HUDEP-2 (cell line): ENCODE measurements around the gene DNAI2.

Experiments used
- DNase-seq, 76 experiments: peaks; one replicate each; lab custom pipeline; 2025; ENCODE audit not compliant: unreplicated experiment in 76 of 76; lab: John Stamatoyannopoulos, UW

Gene DNAI2

DNA sequence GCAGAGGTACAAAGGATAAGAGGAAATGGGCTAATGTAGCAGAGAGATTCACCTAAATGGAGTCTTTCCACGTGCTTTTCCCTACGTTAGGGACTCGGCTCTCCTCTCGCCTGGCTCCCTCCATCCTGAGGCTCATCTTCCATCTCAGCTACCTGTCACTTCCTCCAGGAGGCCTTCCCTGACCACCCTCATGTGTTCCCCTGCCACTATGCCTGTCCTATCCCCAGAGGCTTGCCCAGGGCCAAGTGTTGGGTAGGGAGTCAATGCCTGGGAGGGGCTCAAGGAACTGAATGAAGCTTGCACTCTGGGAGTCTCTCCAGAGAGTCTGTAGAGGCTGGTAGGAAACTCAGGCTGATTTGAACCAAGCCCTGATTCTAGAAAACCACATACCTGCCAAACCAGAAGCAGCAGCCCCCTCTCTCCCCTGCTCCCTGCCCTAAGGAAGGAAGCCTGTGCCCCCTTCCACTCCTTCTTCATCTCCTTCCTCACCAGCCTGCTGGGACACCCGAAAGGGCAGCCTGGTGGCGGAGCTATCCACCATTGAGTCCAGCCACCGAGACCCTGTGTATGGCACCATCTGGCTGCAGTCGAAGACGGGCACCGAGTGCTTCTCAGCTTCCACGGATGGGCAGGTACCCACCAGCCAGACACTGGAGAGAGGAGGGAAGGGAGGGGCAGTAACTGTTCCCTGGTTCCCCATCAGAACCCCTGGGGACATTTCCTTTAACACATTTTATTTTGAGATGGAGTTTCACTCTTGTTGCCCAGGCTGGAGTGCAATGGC is 25.4 kb downstream of the DNAI2 start:
- DNase-seq: no peak

DNA sequence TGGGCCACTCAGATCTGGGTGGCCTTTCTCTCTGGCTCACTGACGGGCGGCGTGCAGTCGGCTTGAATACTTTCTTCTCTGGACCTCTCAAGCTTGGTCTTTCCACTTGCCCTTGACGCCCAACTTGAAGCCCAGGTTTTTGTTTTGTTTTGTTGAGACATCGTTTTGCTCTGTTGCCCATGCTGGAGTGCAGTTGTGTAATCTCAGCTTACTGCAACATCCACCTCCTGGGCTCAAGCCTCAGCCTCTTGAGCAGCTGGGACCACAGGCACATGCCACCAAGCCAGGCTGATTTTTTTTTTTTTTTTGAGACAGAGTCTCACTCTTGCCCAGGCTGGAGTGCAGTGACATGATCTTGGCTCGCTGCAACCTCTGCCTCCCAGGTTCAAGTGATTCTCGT is 29.3 kb downstream of the DNAI2 start:
- DNase-seq: no peak

DNA sequence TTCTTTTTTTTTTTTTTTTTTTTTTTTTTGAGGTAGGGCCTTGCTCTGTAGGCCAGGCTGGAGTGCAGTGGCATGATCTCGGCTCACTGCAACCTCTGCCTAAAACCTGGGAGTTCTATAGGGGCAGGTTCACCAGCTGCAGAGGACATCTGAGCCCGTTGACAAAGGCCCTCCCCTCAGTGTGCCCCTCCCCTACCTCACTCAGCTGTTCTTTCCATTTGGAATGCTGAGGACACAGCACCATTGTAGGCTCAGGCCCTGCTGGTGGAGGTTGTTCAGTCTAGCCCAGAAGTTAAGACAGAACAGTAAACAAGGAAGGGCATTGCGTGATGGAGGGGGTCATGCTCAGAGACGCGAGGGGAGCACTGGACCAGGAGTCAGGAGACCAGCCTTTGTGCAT is 30.1 kb downstream of the DNAI2 start:
- DNase-seq: no peak

DNA sequence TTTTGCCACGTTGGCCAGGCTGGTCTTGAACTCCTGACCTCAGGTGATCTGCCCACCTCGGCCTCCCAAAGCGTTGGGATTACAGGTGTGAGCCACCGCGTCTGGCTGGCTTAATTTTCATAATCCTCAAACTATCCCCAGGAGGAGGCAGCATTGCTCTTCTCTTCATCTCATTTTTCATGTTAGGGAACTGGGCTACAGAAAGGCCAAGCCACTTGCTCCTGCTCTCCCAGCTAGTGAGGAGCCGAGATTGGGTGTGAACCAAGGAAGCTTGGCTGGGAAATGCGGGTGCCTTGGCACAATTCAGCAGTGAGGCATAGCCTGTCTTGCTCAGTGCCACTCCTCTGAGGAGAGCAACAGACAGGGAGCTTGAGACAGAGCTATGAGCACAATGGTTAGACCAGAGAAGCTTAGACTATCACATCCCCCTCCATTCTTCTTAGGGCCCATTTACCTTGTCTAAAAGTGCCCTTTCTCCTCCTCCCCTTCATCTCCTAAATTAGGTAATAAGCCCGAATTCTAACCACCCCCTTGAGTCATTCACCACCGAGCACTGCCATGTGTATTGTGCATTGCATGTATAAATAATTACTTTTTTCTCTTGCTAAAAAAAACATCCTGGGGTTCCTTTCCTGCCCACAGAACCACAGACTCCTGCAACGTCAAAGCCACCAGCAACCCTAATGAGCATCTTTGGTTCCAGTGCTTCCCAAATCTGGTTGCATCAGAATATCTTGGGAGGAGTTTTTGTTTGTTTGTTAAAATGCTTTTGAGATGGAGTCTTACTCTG is 32.0 kb downstream of the DNAI2 start:
- peak in 8 of 76 experiments; percentile 8 to 33 (median 13) for DNase-seq

- peak in 69 of 76 experiments; percentile 9 to 72 (median 47) for DNase-seq
Observed at GRCh38 chr17:74307984-74308773, 34.1 kb downstream of the DNAI2 start.

- DNase-seq: no peak
Observed at GRCh38 chr17:74309902-74310301, 35.9 kb downstream of the DNAI2 start.

DNA sequence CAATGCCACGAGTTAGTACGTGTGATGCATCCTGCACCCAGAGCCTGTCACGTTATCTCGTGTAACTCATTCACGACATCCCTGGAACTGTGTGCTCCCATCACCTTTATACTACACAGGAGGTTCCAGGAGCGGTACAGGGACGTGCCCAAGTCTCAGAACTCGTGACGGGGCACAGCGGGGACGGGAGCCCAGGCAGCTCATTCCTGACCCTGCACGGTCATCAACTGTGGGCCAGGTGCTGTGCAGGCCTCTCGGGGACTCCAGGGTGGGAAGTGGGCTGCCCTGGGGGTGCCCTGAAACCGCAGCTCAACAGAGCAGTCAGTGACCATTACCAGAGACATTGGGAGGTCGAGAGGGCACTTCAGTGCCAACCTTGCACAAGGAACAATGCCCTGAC is 40.8 kb downstream of the DNAI2 start:
- DNase-seq: no peak

DNA sequence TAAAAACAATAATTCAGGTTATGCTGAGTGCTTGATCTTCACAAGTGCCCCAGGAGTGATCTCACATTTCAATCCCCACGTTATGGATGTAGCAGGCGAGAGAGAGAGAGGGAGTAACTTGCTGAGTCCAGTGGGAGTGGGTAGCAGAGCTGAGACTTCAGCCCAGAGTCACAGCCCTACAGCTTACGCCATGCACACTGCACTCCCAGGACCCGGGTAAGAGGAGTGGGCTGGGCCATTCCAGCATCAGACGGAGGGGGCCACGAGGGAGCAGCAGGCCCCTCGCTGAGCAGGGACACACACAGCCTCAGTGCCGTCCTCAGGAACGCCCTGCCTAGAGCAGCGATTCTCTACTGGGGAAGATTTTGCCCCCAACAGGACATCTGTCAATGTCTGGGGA is 42.2 kb downstream of the DNAI2 start:
- DNase-seq: no peak

- DNase-seq: peak in 1 of 76 experiments; percentile 9
Observed at GRCh38 chr17:74317071-74317470, 43.0 kb downstream of the DNAI2 start.

DNA sequence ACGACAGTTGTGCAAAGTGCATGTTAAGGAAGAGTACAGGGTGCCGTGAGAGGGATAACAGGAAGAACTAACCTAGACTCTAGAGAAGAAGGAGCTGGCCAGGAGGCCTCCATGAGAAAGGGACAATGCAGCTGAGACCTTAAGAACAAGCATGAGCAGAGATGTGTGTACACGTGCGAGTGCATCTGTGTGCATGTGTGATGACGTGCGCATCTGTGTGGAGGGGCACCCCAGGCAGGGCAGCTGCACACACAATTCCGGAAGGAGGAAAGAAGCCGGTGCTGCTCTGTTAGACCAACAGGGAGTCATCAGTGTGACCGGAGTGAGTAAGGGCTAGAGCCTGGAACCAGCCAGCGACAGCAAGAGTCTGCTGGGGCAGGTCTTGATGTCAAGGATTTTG is 44.4 kb downstream of the DNAI2 start:
- DNase-seq: no peak

- no peak for DNase-seq
Observed at GRCh38 chr17:74324521-74324920, 50.5 kb downstream of the DNAI2 start.

DNA sequence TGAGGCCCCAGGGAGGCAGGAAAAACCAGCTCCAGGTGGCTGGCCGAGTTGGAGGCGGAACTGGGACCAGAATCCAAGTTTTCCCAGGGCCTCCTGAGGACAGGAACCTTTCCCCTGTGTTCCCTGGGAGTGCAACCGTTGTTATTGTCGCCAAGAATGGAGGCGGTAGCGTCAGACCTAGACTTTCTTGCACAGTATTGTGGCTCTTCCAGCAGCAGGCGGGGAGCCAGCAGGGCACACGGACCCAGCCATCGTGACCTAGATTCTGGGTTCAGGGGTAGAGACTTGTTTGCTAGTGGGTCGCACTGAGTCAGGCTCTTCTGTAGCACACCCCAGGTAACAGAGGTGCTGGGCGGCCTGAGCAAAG is 51.3 kb downstream of the DNAI2 start:
- no peak for DNase-seq

DNA sequence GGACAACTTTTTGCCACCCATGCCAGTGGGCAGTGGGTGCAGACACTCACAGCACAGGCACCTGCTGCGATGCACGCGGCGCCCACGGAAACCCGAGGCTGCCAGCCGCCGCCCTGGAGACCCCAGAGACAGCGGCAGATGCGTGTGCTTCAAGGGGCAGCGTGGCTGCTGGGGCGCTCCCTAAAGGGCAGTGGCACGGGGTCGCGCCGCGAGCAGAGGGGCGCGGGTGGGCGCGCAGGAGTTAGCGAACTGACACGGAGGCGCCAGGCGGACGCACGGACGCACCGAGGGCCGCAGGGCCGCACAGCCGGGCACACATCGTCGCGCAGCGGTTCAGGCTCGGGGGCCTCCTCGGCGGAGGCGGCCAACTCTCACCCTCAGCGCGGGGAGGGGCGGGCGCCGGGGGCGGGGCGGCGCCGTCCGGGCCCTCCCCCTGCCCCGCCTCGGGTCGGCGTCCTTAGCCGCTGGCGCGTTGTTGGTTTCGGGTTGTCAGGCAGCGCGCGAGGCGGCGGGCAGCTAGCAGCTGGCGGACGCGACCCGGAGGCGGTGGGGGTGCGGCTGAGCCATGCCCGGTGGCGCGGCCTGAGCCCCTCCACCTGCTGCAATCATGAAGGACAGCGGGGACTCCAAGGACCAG is 51.8 kb downstream of the DNAI2 start, which contains the start of gene KIF19:
Gene KIF19, plus strand, starts transcription at position 484 of the 637 bp plus-strand sequence. Its CDS starts 124 bp downstream, at position 608.
- peak in 28 of 76 experiments; percentile 4 to 38 (median 22) for DNase-seq

- DNase-seq: no peak
Observed at GRCh38 chr17:74326506-74326905, 52.5 kb downstream of the DNAI2 start.

DNA sequence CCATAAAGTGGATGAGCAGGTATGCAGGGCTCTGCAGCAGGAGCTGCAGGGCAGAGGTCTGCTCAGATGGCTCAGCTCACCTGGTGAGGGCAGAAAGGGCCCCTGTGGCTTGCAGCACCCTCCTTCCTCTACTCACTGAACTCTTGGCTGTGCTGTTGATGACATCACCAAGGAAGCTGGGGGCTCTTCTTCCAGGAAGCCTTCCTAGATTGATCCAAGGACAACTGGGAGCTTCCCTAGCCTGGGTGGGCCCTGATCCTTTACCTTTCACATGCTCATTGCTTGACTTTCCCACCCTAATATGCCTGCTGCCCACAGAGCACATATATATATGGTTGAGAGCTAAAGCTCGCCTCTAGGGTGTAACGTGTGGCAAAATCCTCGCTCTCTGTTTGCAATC is 54.5 kb downstream of the DNAI2 start:
- no peak for DNase-seq

GRCh38 chr17:74329378-74329777 is 55.3 kb downstream of the DNAI2 start:
- DNase-seq: no peak

DNA sequence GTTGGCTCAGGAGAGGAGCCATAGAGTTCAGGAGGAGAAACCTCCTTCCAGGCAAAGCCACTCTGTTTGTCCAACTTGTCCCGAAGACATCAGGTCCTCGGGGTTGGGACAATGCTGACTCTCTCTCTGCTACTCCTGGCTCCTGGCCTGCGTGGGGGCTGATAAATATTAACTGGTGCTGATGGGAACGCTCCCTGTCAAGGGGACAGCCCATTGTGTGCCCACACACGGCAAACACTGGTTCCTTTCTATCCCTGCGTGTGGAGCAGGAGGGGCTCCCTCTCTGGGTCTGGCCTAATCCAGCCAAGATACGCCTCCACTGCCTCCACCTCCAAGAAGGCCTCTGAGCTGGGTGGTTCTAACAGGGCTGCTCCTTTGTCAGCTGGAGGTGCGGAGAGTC is 56.4 kb downstream of the DNAI2 start:
- no peak for DNase-seq

DNA sequence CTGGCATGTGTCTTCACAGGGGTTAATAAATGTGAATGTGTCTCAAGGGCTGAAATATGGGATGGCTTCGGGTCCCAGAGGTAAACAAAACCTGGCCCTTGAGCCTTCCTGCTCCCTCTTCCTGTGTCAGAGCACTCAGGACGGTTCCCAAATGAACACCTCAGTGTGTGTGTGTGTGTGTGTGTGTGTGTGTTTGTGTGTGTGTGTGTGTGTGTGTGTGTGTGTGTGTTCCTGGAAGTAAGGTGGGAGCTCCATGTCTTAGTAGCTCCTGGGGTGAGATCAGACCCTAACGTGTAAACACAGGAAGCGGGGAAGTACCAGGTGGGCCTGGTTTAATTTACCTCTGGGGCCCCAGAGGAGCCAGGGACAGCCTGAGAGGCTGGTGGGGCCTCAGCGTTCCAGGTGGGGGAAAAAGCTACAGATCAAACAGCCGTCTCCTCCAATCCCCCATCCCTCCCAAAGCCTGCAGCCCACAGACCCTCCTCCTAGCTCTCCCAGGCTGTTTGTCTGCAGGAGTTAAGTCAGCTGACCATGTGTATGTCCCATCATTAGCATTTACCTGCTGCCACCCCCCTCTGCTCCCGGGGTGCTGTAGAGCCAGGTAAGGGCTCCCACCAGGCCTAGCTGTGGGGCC is 58.1 kb downstream of the DNAI2 start:
- no peak for DNase-seq

DNA sequence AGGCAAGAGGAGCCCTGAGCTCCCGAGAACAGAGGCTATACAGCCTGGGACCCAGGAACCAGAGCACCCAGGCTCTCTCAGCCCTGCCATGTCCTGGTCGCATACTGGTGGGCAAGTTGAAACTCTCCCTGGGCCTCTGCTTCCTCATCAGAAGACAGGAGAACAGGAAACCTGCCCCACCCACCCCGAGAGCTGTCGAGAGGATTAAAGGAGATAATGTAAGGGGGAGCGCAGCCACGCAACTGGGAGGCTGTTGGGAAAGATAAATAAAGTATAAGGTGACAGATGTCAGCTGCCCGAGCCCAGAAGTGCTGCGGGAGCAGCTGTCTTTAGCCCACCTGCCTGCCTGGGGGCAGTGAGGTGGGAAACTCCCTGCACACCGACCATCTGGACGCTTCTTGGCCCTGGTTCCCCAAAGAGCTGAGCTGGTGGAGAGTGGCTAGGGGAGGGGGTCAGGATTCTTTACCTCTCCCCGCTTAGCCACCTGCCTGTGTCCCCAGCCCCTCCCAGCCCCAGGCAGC is 58.8 kb downstream of the DNAI2 start:
- peak in 46 of 76 experiments; percentile 3 to 72 (median 28) for DNase-seq
